GM23338 (cell line): ENCODE results near the gene RAB11B. TPM values are rescaled to one million over a fixed set of nuclear protein-coding genes. Genes with fewer than 3 reads are reported as not detected.

Experiments
- ATAC-seq: fragments of 200-7000 bp; cut with Tn5 transposase; 3 replicates; pipeline ENCODE4 v1.9.1; 2020
- DNase-seq: peaks from one replicate; pipeline ENCODE4 v3.0.0-alpha.2; 2015; ENCODE audit warnings: low spot score
- H2AFZ ChIP-seq: fragments of 200-600 bp; sonication (generic); 2 replicates; pipeline ENCODE4 v1.8.0; 2016; ENCODE audit warnings: antibody characterized with exemption, mild to moderate bottlenecking, moderate library complexity
- H3F3A ChIP-seq: fragments of 200-600 bp; sonication (generic); replicated peaks from 2 replicates; pipeline ENCODE4 v1.8.0; 2017; ENCODE audit warnings: antibody characterized with exemption, mixed run types, low read depth
- H3K27ac ChIP-seq: fragments of 200-600 bp; sonication (generic); 2 replicates; pipeline ENCODE4 v1.6.1; 2016; ENCODE audit warnings: low read depth
- H3K27me3 ChIP-seq: fragments of 200-600 bp; sonication (generic); 2 replicates; pipeline ENCODE4 v1.8.0; 2016; ENCODE audit warnings: mild to moderate bottlenecking, mixed run types, moderate library complexity; ENCODE audit not compliant: insufficient read depth
- H3K36me3 ChIP-seq: fragments of 200-600 bp; sonication (generic); 2 replicates; pipeline ENCODE4 v1.8.0; 2016; ENCODE audit warnings: mild to moderate bottlenecking; ENCODE audit not compliant: insufficient read depth
- H3K4me1 ChIP-seq: fragments of 200-600 bp; sonication (generic); 2 replicates; pipeline ENCODE4 v1.8.0; 2016; ENCODE audit warnings: mild to moderate bottlenecking, moderate library complexity; ENCODE audit not compliant: insufficient read depth
- H3K4me2 ChIP-seq: fragments of 200-600 bp; sonication (generic); 2 replicates; pipeline ENCODE4 v1.7.1; 2017; ENCODE audit warnings: mixed run types
- H3K4me3 ChIP-seq: fragments of 200-600 bp; sonication (generic); 2 replicates; pipeline ENCODE4 v1.6.1; 2016; ENCODE audit warnings: mixed run types
- H3K79me2 ChIP-seq: fragments of 200-600 bp; sonication (generic); replicated peaks from 2 replicates; pipeline ENCODE4 v1.8.0; 2017; ENCODE audit warnings: mild to moderate bottlenecking; ENCODE audit not compliant: insufficient read depth
- H3K9me2 ChIP-seq: fragments of 200-600 bp; sonication (generic); 2 replicates; pipeline ENCODE4 v1.8.0; 2017; ENCODE audit not compliant: insufficient read depth
- H4K20me1 ChIP-seq: fragments of 200-600 bp; sonication (generic); replicated peaks from 2 replicates; pipeline ENCODE4 v1.8.0; 2017; ENCODE audit warnings: mild to moderate bottlenecking; ENCODE audit not compliant: insufficient read depth
- H3K27ac Mint-ChIP-seq: 2 replicates; pipeline ENCODE4 v1.8.0; 2020; ENCODE audit warnings: inconsistent platforms, mild to moderate bottlenecking, moderate library complexity, mixed read lengths
- H3K27me3 Mint-ChIP-seq: 3 replicates; pipeline ENCODE4 v1.8.0; 2022; ENCODE audit warnings: low read depth, mild to moderate bottlenecking, moderate library complexity, mixed read lengths, inconsistent platforms; ENCODE audit not compliant: insufficient read depth, poor library complexity
- H3K36me3 Mint-ChIP-seq: 3 replicates; pipeline ENCODE4 v1.8.0; 2021; ENCODE audit warnings: low read depth, mild to moderate bottlenecking, inconsistent platforms, moderate library complexity, mixed read lengths
- H3K4me1 Mint-ChIP-seq: 3 replicates; pipeline ENCODE4 v1.8.0; 2020; ENCODE audit warnings: mild to moderate bottlenecking, inconsistent platforms, mixed read lengths
- H3K4me3 Mint-ChIP-seq: 3 replicates; pipeline ENCODE4 v1.8.0; 2021; ENCODE audit warnings: moderate library complexity, mild to moderate bottlenecking, inconsistent platforms, mixed read lengths
- H3K9me3 Mint-ChIP-seq: 3 replicates; pipeline ENCODE4 v1.8.0; 2020; ENCODE audit warnings: moderate library complexity, mild to moderate bottlenecking, inconsistent platforms, mixed read lengths
- CREB1 ChIP-seq: fragments of 250-450 bp; sonication (Bioruptor Pico); IDR thresholded peaks from 2 replicates; pipeline ENCODE4 v1.5.0; 2020; ENCODE audit warnings: low read depth, mild to moderate bottlenecking, moderate library complexity
- ETS1 ChIP-seq: IDR thresholded peaks from 2 replicates; pipeline ENCODE4 v1.6.1; 2016; ENCODE audit warnings: antibody characterized with exemption
- POLR2AphosphoS5 ChIP-seq: IDR thresholded peaks from 2 replicates; pipeline ENCODE4 v1.6.1; 2016; ENCODE audit warnings: antibody characterized with exemption, low read depth
- REST ChIP-seq: IDR thresholded peaks from one replicate; pipeline ENCODE4 v1.6.1; 2018; ENCODE audit warnings: antibody characterized with exemption; ENCODE audit not compliant: unreplicated experiment
- STAT1 ChIP-seq: IDR thresholded peaks from one replicate; pipeline ENCODE4 v1.6.1; 2016; ENCODE audit warnings: antibody characterized with exemption; ENCODE audit not compliant: unreplicated experiment
- ZNF114 ChIP-seq: fragments of 250-450 bp; sonication (Bioruptor Pico); IDR thresholded peaks from 2 replicates; pipeline ENCODE4 v1.5.0; 2020; ENCODE audit warnings: mild to moderate bottlenecking, moderate library complexity
- ZNF331 ChIP-seq: fragments of 250-450 bp; sonication (Bioruptor Pico); IDR thresholded peaks from 2 replicates; pipeline ENCODE4 v1.5.0; 2020; ENCODE audit warnings: low read depth, mild to moderate bottlenecking, moderate library complexity
- ZNF462 ChIP-seq: fragments of 250-450 bp; sonication (Bioruptor Pico); IDR thresholded peaks from 2 replicates; pipeline ENCODE4 v1.5.0; 2020; ENCODE audit warnings: mild to moderate bottlenecking, moderate library complexity
- polyA plus RNA-seq: library from polyadenylated mRNA; unstranded; fragments of >200 nt; fragmentation: Nextera tagmentation; extraction: Ambion mirVana; gene quantifications from 2 replicates; pipeline ENCODE4 v1.2.1, GENCODE V29; 2016
- total RNA-seq: library from RNA; depleted of rRNA; stranded (reverse); fragments of >200 nt; shearing (Covaris generic); gene quantifications from 2 replicates; pipeline ENCODE4 v1.2.3, GENCODE V29; 2014

Gene RAB11B
- total and polyA plus RNA-seq, 2 experiments from 2014 or later: 66.0 to 79.6 TPM

GRCh38 chr19:8444677-8445487 is 54.7 kb downstream of the RAB11B start, which contains the start of gene HNRNPM:
TSS of gene HNRNPM (plus strand) at chr19:8444975. CDS start at chr19:8444999, 24 bp downstream.
- H3K27me3 ChIP-seq: no peaks in the 10 kb centered on the region
- H3K27me3 Mint-ChIP-seq: peaks cover 9% of the 10 kb centered on the region

GRCh38 chr19:8445488-8446001 is 55.4 kb downstream of the RAB11B start:
- Mint-ChIP-seq H3K27me3 (peaks cover 9% of the 10 kb centered on the region), H3K9me3 (no peaks in the 10 kb centered on the region), H3K27ac (peak overlapping the region; percentile 95), H3K36me3 (peaks cover 40% of the 10 kb centered on the region), H3K4me3 (peak overlapping the region; percentile 90), H3K4me1 (peaks cover 47% of the 10 kb centered on the region)
- H3F3A ChIP-seq: peaks cover 21% of the 10 kb centered on the region
- ATAC-seq (peak; percentile 13), DNase-seq (peak; percentile 44)
- peaks cover 61% of the 10 kb centered on the region for H3K79me2 ChIP-seq
- no peak overlapping the region for H2AFZ ChIP-seq
- H3K4me2 ChIP-seq: peak overlapping the region; percentile 99
- H3K4me3 ChIP-seq: peak overlapping the region; percentile 97
- H4K20me1 ChIP-seq: peaks cover 28% of the 10 kb centered on the region
- no peaks in the 10 kb centered on the region for H3K27me3 ChIP-seq
- H3K27ac ChIP-seq: peak overlapping the region; percentile 87
- H3K4me1 ChIP-seq: peaks cover 44% of the 10 kb centered on the region
- no peaks in the 10 kb centered on the region for H3K36me3 ChIP-seq
- H3K9me2 ChIP-seq: no peaks in the 10 kb centered on the region
- no peak for TF ChIP-seq ZNF331
- TF ChIP-seq REST: no peak
- TF ChIP-seq ZNF462 (CRISPR knock-in tag): no peak
- TF ChIP-seq STAT1: no peak

More at GRCh38 chr19:8444677-8445487, 54.7 kb downstream of the RAB11B start, which contains the start of gene HNRNPM:
- peak; percentile 84 for ATAC-seq
- Histone ChIP-seq H3K4me1 (peaks cover 37% of the 10 kb centered on the region), H3K79me2 (peaks cover 54% of the 10 kb centered on the region), H3K4me3 (peak within 1 kb of the TSS; percentile 97), H3K27ac (peak within 1 kb of the TSS; percentile 97), H3K9me2 (no peaks in the 10 kb centered on the region), H2AFZ (peak within 1 kb of the TSS; percentile 77), H4K20me1 (peaks cover 25% of the 10 kb centered on the region), H3K4me2 (peak within 1 kb of the TSS; percentile 99), H3F3A (peaks cover 21% of the 10 kb centered on the region), H3K36me3 (no peaks in the 10 kb centered on the region)
- H3K36me3 Mint-ChIP-seq: peaks cover 37% of the 10 kb centered on the region
- peak; percentile 96 for TF ChIP-seq POLR2AphosphoS5
- TF ChIP-seq ETS1: peak; percentile 9; the same call in 1 of the 2 replicates
- TF ChIP-seq CREB1 (CRISPR knock-in tag): 0 out of 2 replicates have a peak, but pooled peaks have one; percentile 13
- TF ChIP-seq ZNF114 (CRISPR knock-in tag): no peak
- H3K27ac Mint-ChIP-seq: peak within 1 kb of the TSS; percentile 95
- peak; percentile 97 for DNase-seq
- H3K4me1 Mint-ChIP-seq: peaks cover 42% of the 10 kb centered on the region
- H3K4me3 Mint-ChIP-seq: peak within 1 kb of the TSS; percentile 90
- no peaks in the 10 kb centered on the region for H3K9me3 Mint-ChIP-seq
